CD4-positive, alpha-beta T cell treated with Interleukin-12 subunit alpha and Interleukin-12 subunit beta, for 1 hour (primary cell): ENCODE data around the gene KCNC1.

Experiments
- DNase-seq: peaks from one replicate; pipeline ENCODE4 v3.0.0-alpha.2; 2020

KCNC1 gene

DNA sequence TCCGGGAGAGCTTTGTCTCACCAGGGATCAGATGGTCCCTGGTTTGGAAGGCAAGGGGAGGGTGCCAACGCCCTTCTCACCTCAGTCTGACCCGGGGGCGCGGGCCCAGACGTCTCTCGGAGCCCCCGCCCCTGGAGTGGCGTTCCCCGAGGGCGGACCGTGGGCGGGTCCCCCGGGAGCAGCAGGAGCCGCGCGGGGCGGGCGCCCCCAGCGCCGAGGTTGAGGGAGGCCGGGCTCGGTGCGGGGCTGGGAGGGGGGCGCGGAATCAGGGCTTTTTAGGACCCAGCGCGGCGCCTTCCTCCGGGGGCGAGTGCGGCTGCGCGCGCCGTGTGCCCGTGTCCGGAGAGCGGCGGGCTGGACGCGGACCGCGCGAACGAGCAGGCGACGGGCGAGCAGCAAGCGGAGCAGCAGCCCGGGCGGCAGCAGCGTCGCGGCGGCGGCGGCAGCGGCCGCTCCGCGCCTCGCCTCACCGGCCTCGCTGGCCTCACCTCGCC is at the start of gene KCNC1:
Gene KCNC1, plus strand, starts transcription at position 364 of the 494 bp plus-strand sequence. CDS start 1,222 bp downstream, outside the sequence.
- no peak for DNase-seq

- no peak for DNase-seq
Measured at GRCh38 chr11:17686231-17686980, 48.2 kb upstream of the KCNC1 start.

DNA sequence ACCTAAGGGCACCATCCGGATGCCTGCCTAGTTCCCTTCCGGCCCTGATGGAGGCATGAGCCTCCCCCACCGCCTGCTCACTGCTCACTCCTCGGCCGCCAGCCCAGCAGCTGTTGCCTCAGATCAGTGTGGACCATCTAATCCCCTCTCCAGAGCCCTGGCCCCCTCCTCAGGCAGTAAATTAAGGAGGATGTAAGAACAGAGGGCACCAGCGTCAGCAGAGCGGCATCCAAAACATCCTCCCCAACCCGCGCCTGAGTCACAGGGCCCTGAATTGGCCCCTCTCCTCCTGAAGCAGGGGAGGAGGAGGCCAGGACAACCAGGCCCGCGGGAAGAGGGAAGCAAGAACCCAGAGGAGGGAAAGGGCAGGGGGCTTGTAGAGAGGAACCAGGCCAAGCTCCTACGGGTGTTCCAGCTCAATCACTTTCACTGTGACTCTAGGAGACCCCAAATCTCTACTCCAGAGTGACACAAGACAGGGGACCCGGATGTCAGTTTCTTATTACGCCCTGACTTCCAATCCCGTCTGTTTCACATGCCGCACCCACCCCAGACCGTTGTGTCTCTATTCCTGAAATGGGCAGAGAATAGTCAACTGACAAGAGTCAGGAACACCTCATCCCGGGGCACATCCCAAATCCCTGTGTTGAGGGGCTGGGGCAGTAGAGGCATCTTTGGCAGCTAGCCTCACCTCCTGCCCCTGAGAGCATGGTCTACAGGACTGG is 46.5 kb upstream of the KCNC1 start:
- no peak for DNase-seq

- DNase-seq, result no peak
Measured at GRCh38 chr11:17691550-17691949, 43.0 kb upstream of the KCNC1 start.

- no peak for DNase-seq
Measured at GRCh38 chr11:17691976-17692375, 42.6 kb upstream of the KCNC1 start.

DNA sequence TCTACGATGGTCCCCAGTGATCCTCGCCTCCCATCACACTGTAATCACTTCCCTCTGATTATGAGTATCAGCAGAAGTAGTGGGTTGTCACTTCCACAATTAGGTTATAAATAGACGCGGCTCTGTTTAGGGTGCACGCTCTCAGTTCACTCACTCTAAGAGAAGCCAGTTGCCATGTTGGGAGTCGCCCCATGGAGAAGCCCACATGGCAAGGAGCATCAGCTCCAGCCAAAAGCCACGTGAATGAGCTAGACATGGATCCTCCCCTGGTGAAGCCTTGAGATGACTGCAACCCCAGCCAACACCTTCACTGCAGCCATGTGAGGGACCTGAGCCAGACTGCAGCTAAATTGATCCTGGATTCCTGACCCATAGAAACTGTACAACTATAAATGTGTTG is 41.6 kb upstream of the KCNC1 start:
- DNase-seq, result no peak

- no peak for DNase-seq
Measured at GRCh38 chr11:17693531-17693930, 41.0 kb upstream of the KCNC1 start.

GRCh38 chr11:17694494-17695110 is 40.0 kb upstream of the KCNC1 start:
- no peak for DNase-seq

GRCh38 chr11:17695454-17696441 is 38.8 kb upstream of the KCNC1 start:
- DNase-seq, result no peak

DNA sequence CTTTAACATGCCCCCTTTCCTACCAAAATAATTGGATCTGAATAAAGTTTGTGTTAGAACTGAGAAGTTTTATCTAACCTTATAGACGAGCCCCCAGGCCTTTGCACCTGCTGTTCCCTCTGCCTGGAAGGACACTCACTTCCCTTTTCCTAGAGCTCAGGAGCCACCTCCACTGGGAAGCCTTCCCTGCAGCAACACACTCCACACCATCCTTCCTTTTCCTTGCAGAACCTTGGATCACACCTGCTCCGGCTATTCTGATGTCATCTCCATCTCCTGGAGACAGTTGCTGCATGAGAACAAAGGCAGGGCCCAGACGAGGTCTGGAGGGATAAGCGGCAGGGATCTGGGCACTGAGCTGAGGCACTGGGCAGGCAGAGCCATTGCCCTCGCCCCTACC is 37.8 kb upstream of the KCNC1 start:
- no peak for DNase-seq

DNA sequence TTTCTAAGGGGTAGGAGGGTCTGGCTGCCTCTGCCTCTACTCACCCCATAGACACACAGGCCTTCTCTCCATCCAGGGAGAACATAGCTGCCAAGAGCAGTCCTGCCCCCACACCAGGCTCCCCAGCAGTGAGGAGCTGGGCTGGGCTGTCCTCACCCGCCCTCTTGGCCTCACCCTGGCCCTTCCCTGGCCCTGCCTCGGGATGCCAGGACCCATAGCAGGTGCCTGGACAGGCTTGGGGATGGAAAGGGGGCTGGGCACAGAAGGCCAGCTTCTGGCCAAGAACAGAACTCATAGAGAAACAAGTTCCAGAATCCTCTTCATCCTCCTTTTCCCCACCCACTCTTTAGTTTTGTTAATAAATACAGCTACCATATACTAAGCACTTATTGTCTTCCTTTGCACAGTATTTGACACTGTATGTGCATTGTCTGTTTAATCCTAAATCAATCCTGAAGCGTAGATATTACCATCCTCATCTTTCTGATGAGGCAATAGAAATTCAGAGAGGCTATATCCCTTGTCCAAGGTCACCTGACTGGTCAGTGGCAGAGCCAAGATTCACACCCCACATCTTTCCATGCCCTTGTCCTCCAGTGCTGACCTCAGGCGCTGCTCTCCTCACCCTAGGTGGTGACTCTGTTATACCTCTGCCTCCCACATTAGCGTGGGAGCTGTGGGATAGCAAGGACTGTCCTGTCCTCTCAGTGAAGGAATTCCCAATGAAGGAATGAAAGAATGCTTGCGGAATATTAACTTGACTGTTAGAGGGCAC is 37.2 kb upstream of the KCNC1 start:
- DNase-seq, result no peak

DNA sequence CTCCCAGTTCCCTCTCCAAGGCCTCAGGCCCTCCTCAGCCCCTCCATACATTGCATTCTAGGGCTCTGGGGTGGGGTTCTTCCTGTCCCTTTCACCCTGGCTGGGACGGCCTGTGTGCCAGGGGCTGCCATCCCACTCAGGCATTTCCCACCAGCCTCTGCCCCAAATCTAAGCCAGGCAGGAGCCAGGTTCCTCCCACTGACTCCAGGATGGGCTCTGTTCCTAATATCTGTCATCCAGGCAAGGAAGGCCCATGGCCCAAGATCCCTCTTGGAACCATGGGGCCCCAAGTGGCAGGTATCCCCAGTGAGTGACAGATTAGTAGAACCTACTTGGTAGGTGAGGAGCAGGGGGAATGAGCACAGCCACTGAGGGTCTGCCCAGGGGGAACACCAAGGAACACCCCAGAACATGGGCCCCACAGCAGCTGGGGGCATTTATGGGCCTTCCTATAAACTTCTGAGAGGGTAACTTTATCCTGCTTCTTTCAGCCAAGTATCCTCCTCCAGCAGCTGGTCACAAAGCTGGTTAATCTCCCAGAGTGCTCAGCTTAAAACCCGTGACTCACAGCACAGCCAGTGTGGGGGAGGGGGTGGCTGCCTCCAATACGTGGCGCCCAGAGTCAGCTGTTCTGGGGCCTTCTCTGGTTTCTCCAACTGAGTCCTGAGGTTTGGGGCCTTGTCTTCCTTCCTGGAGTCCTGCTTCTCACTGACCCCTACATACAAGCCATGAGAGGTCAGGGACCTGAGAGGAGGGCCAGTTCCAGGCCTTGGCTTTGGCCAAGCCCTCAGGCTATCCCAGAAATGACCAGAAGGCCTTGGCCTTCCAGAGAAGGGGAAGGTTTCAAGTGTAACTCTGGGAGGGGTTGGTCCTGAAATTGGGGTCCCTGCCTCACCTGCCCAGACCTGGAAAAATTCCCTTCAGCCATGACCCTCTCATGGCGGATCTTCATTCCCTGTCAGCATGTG is 35.1 kb upstream of the KCNC1 start:
- no peak for DNase-seq

DNA sequence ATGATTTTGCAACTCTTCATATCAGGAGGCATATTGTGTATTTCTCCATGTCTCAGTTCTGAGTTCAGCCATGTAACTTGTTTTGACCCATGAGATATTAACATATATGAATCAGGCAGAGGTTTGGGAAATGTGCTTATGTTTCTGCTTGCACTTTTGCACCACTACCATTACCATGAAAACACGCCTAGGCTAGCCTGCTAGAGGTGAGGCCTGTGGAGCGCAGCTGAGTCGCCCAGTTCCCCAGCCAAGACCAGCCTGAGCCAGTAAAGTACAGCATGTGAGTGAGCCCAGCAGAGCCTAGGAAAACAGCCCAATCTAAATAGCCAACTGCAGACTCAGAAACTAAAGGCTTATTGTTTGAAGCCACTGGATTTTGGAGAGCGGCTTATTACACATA is 33.6 kb upstream of the KCNC1 start:
- DNase-seq, result no peak

DNA sequence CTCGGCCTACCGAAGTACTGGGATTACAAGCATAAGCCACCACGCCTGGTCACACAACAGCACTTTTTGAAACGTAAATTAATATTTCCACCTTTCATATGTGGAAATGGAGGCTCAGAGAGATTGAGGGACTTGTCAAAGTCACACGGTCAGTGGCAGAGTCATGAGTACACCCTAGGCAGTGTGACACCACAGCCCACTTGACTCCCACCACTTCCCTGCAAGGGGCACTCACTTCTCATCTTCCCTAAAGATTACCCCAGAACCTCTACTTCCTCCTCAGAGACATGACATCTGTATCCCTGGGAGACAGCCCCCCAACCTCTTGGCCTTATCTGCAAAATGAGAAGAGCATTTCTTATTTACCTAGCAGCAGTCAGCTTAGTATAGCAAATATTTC is 31.7 kb upstream of the KCNC1 start:
- no peak for DNase-seq

DNA sequence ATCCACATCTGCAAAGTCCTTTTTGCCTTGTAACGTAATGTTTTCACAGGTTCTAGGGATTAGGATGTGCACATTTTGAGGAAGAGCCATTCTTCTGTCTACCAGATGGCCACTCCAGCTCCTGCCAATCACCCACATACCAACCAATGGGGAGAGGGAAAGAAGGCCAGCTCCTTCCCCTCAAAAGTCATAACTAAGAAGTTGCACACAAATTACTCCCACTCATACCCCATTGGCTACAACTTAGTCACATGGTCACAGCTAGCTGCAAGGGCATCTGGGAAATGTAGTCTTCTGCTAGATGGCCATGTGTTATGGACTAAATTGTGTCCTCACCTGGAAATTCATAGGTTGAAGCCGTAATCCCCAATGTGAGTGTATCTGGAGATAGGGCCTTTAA is 30.6 kb upstream of the KCNC1 start:
- no peak for DNase-seq

GRCh38 chr11:17707830-17708229 is 26.8 kb upstream of the KCNC1 start:
- DNase-seq, result no peak

DNA sequence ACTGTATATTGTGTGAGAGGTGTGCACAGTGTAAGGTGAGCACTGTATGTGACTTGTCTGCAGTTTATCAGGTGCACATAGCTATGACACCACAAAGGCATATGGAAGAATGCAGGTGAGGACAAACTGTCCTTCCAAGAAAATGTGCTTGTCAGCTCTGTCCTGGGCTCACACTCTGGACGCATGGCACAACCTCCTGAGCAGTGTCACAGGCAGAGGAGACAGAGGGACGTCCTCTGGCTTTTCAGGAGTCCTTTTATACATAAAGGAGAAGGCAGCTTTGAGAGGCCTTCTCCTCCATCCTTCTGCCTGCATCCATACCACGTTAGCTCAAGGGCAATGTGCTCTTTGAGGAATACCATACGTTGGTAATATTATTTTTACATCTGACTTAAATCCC is 22.7 kb upstream of the KCNC1 start:
- DNase-seq, result no peak

GRCh38 chr11:17713851-17714250 is 20.7 kb upstream of the KCNC1 start:
- no peak for DNase-seq

DNA sequence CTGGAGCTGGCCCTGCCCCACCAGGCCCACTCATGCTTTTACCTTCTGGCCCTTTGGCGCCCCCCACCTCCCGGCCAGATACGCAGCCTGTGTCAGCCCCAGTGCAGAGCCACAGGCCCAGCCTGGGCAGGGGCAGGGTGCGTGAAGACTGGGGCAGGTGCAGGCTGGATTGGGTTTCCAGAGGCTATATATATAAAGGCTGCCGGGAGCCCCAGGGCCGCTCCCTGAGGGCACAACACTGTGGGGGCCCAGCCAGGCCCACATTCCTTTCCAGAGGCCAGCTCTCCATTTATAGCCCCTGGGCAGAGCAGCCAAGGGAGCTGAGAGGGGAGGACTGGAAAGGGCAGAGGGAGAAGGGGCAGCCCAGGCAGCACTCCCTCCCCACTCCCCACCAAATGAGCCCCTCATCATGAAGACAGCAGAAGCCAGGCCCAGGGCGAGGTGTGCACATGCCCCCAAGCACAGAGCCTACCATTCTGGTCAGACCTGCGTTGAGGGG is 20.2 kb upstream of the KCNC1 start:
- DNase-seq, result no peak

DNA sequence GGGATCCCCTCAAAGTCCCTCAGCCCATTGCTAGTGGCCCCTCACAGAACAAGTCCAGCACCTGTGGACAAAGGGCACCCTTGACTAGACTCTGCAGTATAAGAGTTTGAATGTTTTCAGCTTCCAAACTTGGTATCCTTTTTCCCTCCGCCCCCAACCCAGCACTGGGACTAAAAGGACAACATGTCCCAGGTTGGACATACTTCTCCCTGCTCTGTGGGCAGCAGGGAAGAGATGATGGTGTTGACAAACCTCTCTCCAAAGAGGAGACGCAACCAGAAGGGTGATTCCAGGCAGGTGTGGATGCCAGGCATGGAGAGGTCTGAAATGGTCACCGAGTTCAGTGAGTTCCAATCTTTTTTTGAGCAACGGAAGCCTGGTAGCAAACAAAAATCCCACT is 19.7 kb upstream of the KCNC1 start:
- no peak for DNase-seq
